Endodermal cell (in vitro differentiated cells): ENCODE data around the gene EDNRA. TPM values are rescaled to one million over a fixed set of nuclear protein-coding genes. Genes with fewer than 3 reads are reported as not detected.

ENCODE experiments used
- DNase-seq: peaks from one replicate; pipeline ENCODE4 v3.0.0-alpha.2; 2017
- H3K27ac ChIP-seq: 2 replicates; pipeline ENCODE4 v1.5.1; 2013; ENCODE audit warnings: mild to moderate bottlenecking, low read depth, low read length, moderate library complexity
- H3K27me3 ChIP-seq: 2 replicates; pipeline ENCODE4 v1.6.1; 2013; ENCODE audit warnings: mild to moderate bottlenecking, low read length, moderate library complexity; ENCODE audit not compliant: insufficient read depth, control insufficient read depth, poor library complexity, severe bottlenecking
- H3K36me3 ChIP-seq: 2 replicates; pipeline ENCODE4 v1.7.0; 2013; ENCODE audit warnings: mild to moderate bottlenecking, low read length, moderate library complexity; ENCODE audit not compliant: control insufficient read depth, insufficient read depth
- H3K4me1 ChIP-seq: one replicate; pipeline ENCODE4 v1.7.0; 2013; ENCODE audit warnings: low read length; ENCODE audit not compliant: control insufficient read depth, insufficient read depth
- H3K4me3 ChIP-seq: 2 replicates; pipeline ENCODE4 v1.5.1; 2013; ENCODE audit warnings: mild to moderate bottlenecking, low read length, moderate library complexity
- H3K9ac ChIP-seq: 2 replicates; pipeline ENCODE4 v1.6.1; 2013; ENCODE audit warnings: mild to moderate bottlenecking, low read length, moderate library complexity; ENCODE audit not compliant: poor library complexity, severe bottlenecking; ENCODE audit errors: extremely low read depth
- H3K9me3 ChIP-seq: 2 replicates; pipeline ENCODE4 v1.6.1; 2013; ENCODE audit warnings: mild to moderate bottlenecking, low read length, moderate library complexity; ENCODE audit not compliant: control insufficient read depth
- H3K27ac Mint-ChIP-seq: 2 replicates; pipeline ENCODE4 v1.8.0; 2020; ENCODE audit warnings: mixed read lengths
- H3K27me3 Mint-ChIP-seq: 2 replicates; pipeline ENCODE4 v1.8.0; 2021; ENCODE audit warnings: mild to moderate bottlenecking, mixed read lengths; ENCODE audit not compliant: insufficient read depth
- H3K36me3 Mint-ChIP-seq: 2 replicates; pipeline ENCODE4 v1.8.0; 2020; ENCODE audit warnings: low read depth, mixed read lengths
- H3K4me1 Mint-ChIP-seq: 2 replicates; pipeline ENCODE4 v1.8.0; 2020; ENCODE audit warnings: mixed read lengths
- H3K4me3 Mint-ChIP-seq: 2 replicates; pipeline ENCODE4 v1.8.0; 2020; ENCODE audit warnings: mild to moderate bottlenecking, moderate library complexity, mixed read lengths
- H3K9me3 Mint-ChIP-seq: 2 replicates; pipeline ENCODE4 v1.8.0; 2020; ENCODE audit warnings: mild to moderate bottlenecking, mixed read lengths
- CTCF ChIP-seq: fragments of 200-600 bp; sonication (generic); conservative IDR thresholded peaks from 2 replicates; pipeline ENCODE4 v1.5.0; 2021; ENCODE audit warnings: antibody characterized with exemption, mild to moderate bottlenecking
- WGBS, 2 experiments: methylation state at CpG; one replicate each; pipeline versions ENCODE4 v1.1.5 to v1.1.7; 2013; ENCODE audit warnings: missing lambda C conversion rate in 2 of 2, mixed read lengths in 1 of 2; ENCODE audit not compliant: insufficient coverage in 1 of 2, insufficient read length in 1 of 2; 5-methylcytosine and 5-hydroxymethylcytosine counted together
- total RNA-seq, 2 donors: library from RNA; stranded (reverse); fragmentation: NEBNext Ultra II Directional in 1 of 2; extraction: Animal tissue kit (Norgen Biotek cat#: 25700) in 1 of 2; gene quantifications; 2 replicates in 1 of 2; 3 replicates in 1 of 2; pipeline ENCODE4 v1.2.1, GENCODE V29; 2021

The EDNRA gene
- total RNA-seq, 2 donors from 2014 or later = 11.5 to 13.2 TPM

GRCh38 chr4:147518846-147519767 lies 38.2 kb downstream of the EDNRA start:
- 93 to 100% methylated on average over 1 to 2 of the region's 3 CpGs for WGBS, 2 experiments
- peak; percentile 84 for DNase-seq
- Histone ChIP-seq H3K9ac (no peak overlapping the region), H3K27me3 (no peaks in the 10 kb centered on the region), H3K36me3 (peaks cover 10% of the 10 kb centered on the region), H3K4me1 (peaks cover 15% of the 10 kb centered on the region), H3K27ac (no peak overlapping the region), H3K4me3 (no peak overlapping the region), H3K9me3 (no peaks in the 10 kb centered on the region)
- Mint-ChIP-seq H3K36me3 (peaks cover 6% of the 10 kb centered on the region), H3K27me3 (no peaks in the 10 kb centered on the region), H3K4me3 (no peak overlapping the region), H3K9me3 (peaks cover 9% of the 10 kb centered on the region), H3K4me1 (peaks cover 28% of the 10 kb centered on the region), H3K27ac (no peak overlapping the region)
- TF ChIP-seq CTCF = peak; percentile 94

GRCh38 chr4:147524601-147525000 lies 43.7 kb downstream of the EDNRA start:
- H3K27me3 ChIP-seq = no peaks in the 10 kb centered on the region
- Mint-ChIP-seq H3K4me3 (no peak overlapping the region), H3K9me3 (peaks cover 9% of the 10 kb centered on the region), H3K27me3 (no peaks in the 10 kb centered on the region), H3K4me1 (peaks cover 23% of the 10 kb centered on the region), H3K27ac (no peak overlapping the region), H3K36me3 (peaks cover 6% of the 10 kb centered on the region)
- H3K27ac ChIP-seq = no peak overlapping the region
- TF ChIP-seq CTCF = no peak
- DNase-seq = no peak
- H3K9me3 ChIP-seq = no peaks in the 10 kb centered on the region
- H3K9ac ChIP-seq = no peak overlapping the region
- 38% methylated on average over 1 of the region's 1 CpG; no CpG with 5 or more reads in 1 of the 2 experiments for WGBS, 2 experiments
- H3K4me1 ChIP-seq = peaks cover 13% of the 10 kb centered on the region
- peaks cover 25% of the 10 kb centered on the region for H3K36me3 ChIP-seq
- H3K4me3 ChIP-seq = no peak overlapping the region

GRCh38 chr4:147525494-147526271 lies 44.8 kb downstream of the EDNRA start:
- Mint-ChIP-seq H3K9me3 (peaks cover 9% of the 10 kb centered on the region), H3K27me3 (no peaks in the 10 kb centered on the region), H3K36me3 (peaks cover 6% of the 10 kb centered on the region), H3K4me1 (peaks cover 23% of the 10 kb centered on the region), H3K4me3 (no peak overlapping the region), H3K27ac (no peak overlapping the region)
- 93 to 100% methylated on average over 1 to 2 of the region's 2 CpGs for WGBS, 2 experiments
- no peak overlapping the region for H3K9ac ChIP-seq
- H3K27me3 ChIP-seq = no peaks in the 10 kb centered on the region
- H3K9me3 ChIP-seq = no peaks in the 10 kb centered on the region
- no peak overlapping the region for H3K4me3 ChIP-seq
- DNase-seq = no peak
- no peak overlapping the region for H3K27ac ChIP-seq
- H3K36me3 ChIP-seq = peaks cover 15% of the 10 kb centered on the region
- TF ChIP-seq CTCF = no peak
- peaks cover 13% of the 10 kb centered on the region for H3K4me1 ChIP-seq
